ENCODE measurements around the gene ATP2A3. TPM values are rescaled to one million over a fixed set of nuclear protein-coding genes. Genes with fewer than 3 reads are reported as not detected.

ATP2A3 gene
- total RNA-seq, 1 donor from 2014 or later, result 44.4 TPM

DNA sequence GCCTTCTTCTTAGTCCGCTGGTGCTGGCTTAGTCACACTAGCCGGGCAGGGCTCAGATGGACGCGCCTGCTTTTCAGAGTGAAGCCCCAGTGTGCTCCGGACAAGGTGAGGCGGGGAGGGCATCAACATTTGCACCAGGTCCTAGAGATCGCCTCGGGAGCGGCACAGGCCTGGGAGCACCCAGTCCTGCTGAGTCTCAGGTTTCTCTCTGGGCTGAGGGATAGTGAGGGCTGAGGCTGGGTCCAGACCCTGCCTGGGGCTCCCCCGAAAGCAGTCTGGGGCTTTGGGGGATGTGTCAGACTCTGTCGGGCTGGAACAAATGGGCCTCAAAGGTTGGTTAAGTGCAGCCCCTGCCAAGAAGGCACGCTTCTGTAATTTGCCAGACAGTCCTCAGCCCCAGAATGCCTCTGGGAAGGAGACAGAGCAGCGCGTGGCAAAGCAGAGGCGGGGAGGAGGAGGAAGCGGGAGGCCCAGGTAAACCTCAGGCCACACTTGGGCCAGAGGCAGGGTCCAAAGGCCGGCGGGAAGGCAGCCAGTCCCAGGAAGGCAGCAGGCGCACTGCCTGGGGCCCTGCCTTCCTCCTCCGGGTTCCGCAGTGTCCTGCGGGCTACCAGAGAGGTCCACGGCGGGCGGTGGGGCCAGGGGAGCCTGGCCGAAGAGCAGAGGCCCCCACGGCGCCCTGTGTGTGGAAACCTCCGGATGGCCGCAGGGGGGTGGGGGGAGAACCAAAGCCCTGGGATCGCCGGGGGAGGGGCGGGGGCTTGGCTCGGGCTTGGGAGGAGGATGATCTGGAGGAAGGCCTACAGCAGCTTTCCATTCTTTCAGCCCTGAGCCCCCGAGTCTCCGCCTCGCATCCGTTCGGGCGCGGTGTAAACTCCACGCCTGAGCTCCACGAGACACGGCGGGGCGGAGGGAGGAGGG is 39.5 kb upstream of the ATP2A3 start:
- Histone ChIP-seq H3K9me3 (no peaks in the 10 kb centered on the region), H3K4me1 (peaks cover 9% of the 10 kb centered on the region), H3K27ac (no peak overlapping the region), H3K4me3 (no peak overlapping the region), H3K27me3 (no peaks in the 10 kb centered on the region), H3K36me3 (peaks cover 29% of the 10 kb centered on the region)
- no peak for ATAC-seq
- DNase-seq, result no peak
- TF ChIP-seq, protein P1, sequence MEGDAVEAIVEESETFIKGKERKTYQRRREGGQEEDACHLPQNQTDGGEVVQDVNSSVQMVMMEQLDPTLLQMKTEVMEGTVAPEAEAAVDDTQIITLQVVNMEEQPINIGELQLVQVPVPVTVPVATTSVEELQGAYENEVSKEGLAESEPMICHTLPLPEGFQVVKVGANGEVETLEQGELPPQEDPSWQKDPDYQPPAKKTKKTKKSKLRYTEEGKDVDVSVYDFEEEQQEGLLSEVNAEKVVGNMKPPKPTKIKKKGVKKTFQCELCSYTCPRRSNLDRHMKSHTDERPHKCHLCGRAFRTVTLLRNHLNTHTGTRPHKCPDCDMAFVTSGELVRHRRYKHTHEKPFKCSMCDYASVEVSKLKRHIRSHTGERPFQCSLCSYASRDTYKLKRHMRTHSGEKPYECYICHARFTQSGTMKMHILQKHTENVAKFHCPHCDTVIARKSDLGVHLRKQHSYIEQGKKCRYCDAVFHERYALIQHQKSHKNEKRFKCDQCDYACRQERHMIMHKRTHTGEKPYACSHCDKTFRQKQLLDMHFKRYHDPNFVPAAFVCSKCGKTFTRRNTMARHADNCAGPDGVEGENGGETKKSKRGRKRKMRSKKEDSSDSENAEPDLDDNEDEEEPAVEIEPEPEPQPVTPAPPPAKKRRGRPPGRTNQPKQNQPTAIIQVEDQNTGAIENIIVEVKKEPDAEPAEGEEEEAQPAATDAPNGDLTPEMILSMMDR (IDR thresholded peaks at IDR 0.05), result no peak
- intact Hi-C loops (cut with DNase I), result loop anchor here (5.0 kb wide), 1 partner anchor 71 kb away; no protein-coding TSS in a partner anchor

DNA sequence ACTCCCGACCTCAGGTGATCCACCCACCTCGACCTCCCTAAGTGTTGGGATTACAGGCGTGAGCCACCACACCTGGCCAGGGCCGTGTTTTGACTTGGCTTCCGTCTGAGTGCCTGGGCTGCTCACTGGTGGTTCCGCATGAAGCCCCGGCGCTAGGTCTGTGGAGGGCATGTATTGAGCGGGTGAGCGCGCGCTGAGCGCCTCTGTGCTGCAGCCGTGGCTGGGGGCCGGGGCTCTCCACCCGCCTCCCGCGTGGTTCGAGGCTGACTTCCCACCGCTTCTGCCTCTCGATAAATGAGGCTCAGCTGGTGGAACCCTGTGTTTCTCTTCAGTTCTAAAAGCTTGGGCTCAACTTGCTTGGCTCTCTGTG is 38.9 kb upstream of the ATP2A3 start:
- intact Hi-C loops (cut with DNase I), result loop anchor here (5.0 kb wide), 1 partner anchor 71 kb away; no protein-coding TSS in a partner anchor
- Histone ChIP-seq H3K9me3 (no peaks in the 10 kb centered on the region), H3K36me3 (peaks cover 24% of the 10 kb centered on the region), H3K27me3 (no peaks in the 10 kb centered on the region), H3K27ac (no peak overlapping the region), H3K4me3 (no peak overlapping the region), H3K4me1 (peaks cover 7% of the 10 kb centered on the region)
- ATAC-seq, result no peak
- no peak for DNase-seq
- TF ChIP-seq, protein P1 (IDR thresholded peaks at IDR 0.05), result no peak

DNA sequence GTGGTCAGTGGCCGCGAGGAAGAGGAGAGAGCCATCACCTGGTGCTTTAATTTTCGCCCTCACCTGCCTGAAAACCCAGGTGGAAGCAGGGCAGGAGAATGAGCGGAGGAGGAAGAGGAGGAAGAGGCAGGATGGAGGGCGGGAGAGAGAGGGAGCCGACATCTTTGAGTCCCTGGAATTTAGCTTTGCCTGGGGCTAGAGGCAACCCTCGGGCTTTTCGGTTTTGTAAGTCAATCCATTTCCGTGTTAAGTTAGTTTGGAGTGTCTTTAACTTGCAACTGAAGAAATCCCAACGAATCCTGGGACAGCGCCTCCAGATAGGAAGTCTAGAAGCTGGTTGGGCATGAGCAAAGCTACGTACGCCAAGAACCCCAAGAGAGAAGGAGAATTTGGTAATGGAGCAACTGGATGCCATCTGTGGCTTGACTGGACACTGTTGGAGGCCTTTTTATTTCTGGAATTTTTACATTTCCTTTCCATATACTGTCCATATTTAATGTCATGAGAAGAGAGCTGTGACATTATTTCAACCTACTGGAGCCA is 36.9 kb upstream of the ATP2A3 start:
- ATAC-seq, result no peak
- TF ChIP-seq, protein P1 (IDR thresholded peaks at IDR 0.05), result no peak
- Histone ChIP-seq H3K36me3 (peaks cover 4% of the 10 kb centered on the region), H3K9me3 (no peaks in the 10 kb centered on the region), H3K27me3 (no peaks in the 10 kb centered on the region), H3K4me3 (no peak overlapping the region), H3K4me1 (peaks cover 7% of the 10 kb centered on the region), H3K27ac (no peak overlapping the region)
- intact Hi-C loops (cut with DNase I), result loop anchor here (5.0 kb wide), 1 partner anchor 69 kb away; no protein-coding TSS in a partner anchor
- no peak for DNase-seq

DNA sequence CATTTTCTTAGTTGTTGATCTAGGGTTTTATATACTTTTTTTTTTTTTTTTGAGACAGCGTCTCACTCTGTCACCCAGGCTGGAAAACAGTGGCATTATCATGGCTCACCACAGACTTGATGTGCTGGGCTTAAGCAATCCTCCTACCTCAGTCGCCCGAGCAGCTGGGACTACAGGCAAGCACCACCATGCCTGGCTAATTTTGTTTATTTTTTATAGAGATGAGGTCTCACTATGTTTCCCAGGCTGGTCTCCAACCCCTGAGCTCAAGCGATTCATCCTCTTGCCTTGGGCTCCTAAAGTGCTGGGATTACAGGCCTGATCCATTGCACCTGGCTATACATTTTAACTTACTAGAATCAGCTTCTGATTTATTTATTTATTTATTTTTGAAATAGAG is 34.2 kb upstream of the ATP2A3 start:
- H3K4me1 ChIP-seq, result no peaks in the 10 kb centered on the region
- no peak overlapping the region for H3K27ac ChIP-seq
- TF ChIP-seq, protein P1 (IDR thresholded peaks at IDR 0.05), result no peak
- no peaks in the 10 kb centered on the region for H3K27me3 ChIP-seq
- DNase-seq (no peak), ATAC-seq (no peak)
- H3K36me3 ChIP-seq, result no peaks in the 10 kb centered on the region
- H3K4me3 ChIP-seq, result no peak overlapping the region
- intact Hi-C loops (cut with DNase I), result no loop called here
- peaks cover 5% of the 10 kb centered on the region for H3K9me3 ChIP-seq

DNA sequence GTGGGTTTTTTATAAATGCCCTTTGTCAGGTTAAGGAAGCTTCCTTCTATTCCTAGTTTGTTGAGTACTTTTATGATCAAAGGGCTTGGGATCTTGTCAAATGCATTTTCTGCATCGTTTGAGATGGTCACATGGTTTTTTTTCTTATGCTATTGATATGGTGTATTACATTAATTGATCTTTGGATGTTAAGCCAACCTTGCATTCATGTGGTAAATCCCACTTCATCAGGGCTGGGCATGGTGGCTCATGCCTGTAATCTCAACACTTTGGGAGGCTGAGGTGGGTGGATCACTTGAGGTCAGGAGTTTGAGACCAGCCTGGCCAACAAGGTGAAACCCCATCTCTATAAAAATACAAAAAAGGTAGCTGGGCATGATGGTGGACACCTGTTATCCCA is 30.8 kb upstream of the ATP2A3 start:
- H3K27me3 ChIP-seq, result no peaks in the 10 kb centered on the region
- H3K9me3 ChIP-seq, result peaks cover 5% of the 10 kb centered on the region
- no peaks in the 10 kb centered on the region for H3K4me1 ChIP-seq
- ATAC-seq, result no peak
- no peak overlapping the region for H3K27ac ChIP-seq
- no peak overlapping the region for H3K4me3 ChIP-seq
- intact Hi-C loops (cut with DNase I), result no loop called here
- TF ChIP-seq, protein P1 (IDR thresholded peaks at IDR 0.05), result no peak
- H3K36me3 ChIP-seq, result no peaks in the 10 kb centered on the region
- DNase-seq, result no peak
